Astrocyte (in vitro differentiated cells and primary cell): ENCODE data around the gene CD34.

ENCODE experiments used
- EZH2 ChIP-seq: IDR thresholded peaks from 2 replicates; pipeline ENCODE4 v1.6.1; 2012; ENCODE audit warnings: mild to moderate bottlenecking, low read length, inconsistent platforms; ENCODE audit not compliant: insufficient read depth
- TF ChIP-seq, protein P1 (sequence below): IDR thresholded peaks from 2 replicates; pipeline ENCODE4 v1.5.1; 2011; ENCODE audit warnings: low read depth, mild to moderate bottlenecking, inconsistent platforms, low read length, moderate library complexity; ENCODE audit not compliant: insufficient read depth

DNA sequence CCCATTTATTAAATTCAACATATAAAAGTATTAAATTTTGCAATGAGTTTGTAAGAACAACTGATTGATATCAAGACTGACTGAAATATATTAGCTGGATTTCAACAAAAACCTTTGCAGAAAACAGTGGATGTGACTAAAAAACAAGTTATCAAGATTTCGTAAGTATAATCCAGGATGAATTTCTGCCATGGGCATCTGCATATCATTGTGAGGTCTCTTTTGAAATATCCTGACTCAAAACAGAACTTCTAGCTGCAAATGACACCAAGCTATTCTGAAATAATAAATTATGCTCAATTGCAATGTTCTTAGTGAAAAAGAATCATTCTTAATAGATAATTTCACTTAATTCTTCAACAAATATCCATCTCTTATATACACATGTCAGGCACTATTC, 52.6 kb downstream of the CD34 start:
- TF ChIP-seq, protein P1, sequence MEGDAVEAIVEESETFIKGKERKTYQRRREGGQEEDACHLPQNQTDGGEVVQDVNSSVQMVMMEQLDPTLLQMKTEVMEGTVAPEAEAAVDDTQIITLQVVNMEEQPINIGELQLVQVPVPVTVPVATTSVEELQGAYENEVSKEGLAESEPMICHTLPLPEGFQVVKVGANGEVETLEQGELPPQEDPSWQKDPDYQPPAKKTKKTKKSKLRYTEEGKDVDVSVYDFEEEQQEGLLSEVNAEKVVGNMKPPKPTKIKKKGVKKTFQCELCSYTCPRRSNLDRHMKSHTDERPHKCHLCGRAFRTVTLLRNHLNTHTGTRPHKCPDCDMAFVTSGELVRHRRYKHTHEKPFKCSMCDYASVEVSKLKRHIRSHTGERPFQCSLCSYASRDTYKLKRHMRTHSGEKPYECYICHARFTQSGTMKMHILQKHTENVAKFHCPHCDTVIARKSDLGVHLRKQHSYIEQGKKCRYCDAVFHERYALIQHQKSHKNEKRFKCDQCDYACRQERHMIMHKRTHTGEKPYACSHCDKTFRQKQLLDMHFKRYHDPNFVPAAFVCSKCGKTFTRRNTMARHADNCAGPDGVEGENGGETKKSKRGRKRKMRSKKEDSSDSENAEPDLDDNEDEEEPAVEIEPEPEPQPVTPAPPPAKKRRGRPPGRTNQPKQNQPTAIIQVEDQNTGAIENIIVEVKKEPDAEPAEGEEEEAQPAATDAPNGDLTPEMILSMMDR: no peak
- TF ChIP-seq EZH2: no peak
